Measurements from ENCODE around the gene SNX2.

DNA sequence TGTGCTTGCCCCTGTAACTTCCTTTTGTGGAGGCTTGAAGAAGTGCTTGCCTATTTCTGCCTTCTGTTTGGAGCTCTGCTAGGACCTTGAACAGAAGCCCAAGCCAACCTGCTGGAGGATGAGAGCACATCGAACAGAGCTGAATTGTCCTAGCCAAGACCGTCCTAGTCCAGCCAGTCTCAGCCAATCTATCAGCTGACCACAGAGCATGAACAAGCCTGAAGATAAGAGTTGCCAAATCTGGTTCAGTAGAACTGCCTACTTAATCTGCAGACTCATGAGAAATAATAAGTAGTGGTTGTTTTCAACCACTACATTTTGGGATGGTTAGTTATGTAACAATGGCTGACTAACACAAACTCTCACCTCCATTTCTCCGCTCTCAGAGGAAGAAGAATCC lies 4.4 kb upstream of the SNX2 start:
- TF ChIP-seq, protein P1, sequence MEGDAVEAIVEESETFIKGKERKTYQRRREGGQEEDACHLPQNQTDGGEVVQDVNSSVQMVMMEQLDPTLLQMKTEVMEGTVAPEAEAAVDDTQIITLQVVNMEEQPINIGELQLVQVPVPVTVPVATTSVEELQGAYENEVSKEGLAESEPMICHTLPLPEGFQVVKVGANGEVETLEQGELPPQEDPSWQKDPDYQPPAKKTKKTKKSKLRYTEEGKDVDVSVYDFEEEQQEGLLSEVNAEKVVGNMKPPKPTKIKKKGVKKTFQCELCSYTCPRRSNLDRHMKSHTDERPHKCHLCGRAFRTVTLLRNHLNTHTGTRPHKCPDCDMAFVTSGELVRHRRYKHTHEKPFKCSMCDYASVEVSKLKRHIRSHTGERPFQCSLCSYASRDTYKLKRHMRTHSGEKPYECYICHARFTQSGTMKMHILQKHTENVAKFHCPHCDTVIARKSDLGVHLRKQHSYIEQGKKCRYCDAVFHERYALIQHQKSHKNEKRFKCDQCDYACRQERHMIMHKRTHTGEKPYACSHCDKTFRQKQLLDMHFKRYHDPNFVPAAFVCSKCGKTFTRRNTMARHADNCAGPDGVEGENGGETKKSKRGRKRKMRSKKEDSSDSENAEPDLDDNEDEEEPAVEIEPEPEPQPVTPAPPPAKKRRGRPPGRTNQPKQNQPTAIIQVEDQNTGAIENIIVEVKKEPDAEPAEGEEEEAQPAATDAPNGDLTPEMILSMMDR (IDR thresholded peaks at IDR 0.05), result no peak
- TF ChIP-seq POLR2A (IDR thresholded peaks at IDR 0.05), result no peak
- no peak for TF ChIP-seq POLR2AphosphoS5 (IDR thresholded peaks at IDR 0.05)
- no peak for TF ChIP-seq EP300 (IDR thresholded peaks at IDR 0.05; ENCODE audit: low read depth)
